Inflammatory macrophage treated with lipopolysaccharide for 4 hours (primary cell): ENCODE results near the gene KLF11.
"Not testable (repeated sequence)": the region's sequence is repeated elsewhere in the genome, so short reads cannot be mapped to it uniquely, and the experiment has no call there.

Experiments used
- DNase-seq: peaks from one replicate; pipeline ENCODE4 v3.0.0-alpha.2; 2020

Gene KLF11

DNA sequence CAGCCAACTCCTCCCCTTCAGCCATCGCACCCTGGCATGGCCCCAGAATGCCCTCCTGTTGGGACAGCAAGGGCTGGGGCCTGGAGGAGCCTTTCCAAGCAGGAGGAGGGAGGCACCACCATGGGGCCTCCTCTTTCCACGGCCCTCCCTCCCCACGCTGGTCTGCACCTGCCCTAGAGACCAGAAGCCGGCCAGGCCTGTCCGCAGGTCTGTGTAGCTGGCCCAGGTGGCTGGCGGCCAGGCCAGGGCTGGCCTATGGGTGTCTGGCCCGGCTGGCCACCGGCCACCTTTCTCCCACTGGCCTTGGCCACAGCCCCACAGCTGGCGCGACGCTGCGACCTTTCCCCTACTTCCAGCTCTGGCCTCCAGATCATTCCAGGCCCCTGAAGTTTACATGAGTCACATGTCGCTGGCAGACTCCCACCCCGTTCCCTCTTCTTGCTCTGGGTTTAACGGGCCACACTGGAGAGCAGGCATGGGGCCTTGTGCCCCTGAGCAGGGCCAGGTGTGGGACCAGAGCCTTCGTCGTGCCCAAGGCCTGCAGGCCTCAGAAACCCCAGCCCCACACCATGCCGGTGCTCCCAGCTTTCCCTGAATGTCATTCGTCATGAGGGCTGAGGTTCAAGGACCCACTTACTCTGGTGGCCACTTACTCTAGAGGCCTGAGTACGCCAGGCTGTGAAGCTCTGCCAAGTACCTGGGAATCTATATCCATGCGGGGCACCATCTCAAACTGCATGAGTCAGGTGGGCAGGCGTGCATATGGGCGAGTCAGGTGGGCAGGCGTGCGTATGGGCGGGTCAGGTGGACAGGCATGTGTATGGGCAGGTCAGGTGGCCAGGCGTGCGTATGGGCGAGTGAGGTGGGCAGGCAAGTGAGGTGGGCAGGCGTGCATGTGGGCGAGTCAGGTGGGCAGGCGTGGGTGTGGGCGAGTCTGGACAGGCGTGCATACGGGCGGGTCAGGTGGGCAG is 33.3 kb upstream of the KLF11 start:
- no peak for DNase-seq

DNA sequence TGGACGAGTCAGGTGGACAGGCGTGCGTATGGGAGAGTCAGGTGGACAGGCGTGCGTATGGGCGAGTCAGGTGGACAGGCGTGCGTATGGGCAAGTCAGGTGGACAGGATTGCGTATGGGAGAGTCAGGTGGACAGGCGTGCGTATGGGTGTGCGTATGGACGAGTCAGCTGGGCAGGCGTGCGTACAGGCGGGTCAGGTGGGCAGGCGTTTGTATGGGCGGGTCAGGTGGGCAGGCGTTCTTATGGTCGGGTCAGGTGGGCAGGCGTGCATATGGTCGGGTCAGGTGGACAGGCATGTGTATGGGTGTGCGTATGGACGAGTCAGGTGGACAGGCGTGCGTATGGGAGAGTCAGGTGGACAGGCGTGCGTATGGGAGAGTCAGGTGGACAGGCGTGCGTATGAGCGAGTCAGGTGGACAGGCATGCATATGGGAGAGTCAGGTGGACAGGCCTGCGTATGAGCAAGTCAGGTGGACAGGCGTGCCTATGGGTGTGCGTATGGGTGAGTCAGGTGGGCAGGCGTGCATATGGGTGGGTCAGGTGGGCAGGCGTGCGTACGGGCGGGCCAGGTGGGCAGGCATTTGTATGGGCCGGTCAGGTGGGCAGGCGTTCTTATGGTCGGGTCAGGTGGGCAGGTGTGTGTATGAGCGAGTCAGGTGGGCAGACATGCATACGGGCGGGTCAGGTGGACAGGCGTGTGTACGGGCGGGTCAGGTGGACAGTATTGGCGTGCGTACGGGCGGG is 32.3 kb upstream of the KLF11 start:
- not testable (repeated sequence) for DNase-seq

DNA sequence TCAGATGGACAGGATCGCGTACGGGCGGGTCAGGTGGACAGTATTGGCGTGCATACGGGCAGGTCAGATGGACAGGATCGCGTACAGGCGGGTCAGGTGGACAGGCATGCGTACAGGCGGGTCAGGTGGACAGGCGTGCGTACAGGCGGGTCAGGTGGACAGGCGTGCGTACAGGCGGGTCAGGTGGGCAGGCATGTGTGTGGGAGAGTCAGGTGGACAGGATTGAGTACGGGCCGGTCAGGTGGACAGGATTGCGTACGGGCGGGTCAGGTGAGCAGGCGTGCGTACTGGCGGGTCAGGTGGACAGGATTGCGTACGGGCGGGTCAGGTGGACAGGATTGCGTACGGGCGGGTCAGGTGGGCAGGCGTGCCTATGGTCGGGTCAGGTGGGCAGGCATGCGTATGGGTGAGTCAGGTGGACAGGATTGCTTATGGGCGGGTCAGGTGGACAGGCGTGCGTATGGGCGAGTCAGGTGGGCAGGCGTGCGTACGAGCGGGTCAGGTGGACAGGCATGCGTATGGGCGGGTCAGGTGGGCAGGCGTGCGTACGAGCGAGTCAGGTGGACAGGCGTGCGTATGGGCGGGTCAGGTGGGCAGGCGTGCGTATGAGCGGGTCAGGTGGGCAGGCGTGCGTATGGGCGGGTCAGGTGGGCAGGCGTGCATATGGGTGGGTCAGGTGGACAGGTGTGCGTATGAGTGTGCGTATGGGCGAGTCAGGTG is 31.6 kb upstream of the KLF11 start:
- not testable (repeated sequence) for DNase-seq

DNA sequence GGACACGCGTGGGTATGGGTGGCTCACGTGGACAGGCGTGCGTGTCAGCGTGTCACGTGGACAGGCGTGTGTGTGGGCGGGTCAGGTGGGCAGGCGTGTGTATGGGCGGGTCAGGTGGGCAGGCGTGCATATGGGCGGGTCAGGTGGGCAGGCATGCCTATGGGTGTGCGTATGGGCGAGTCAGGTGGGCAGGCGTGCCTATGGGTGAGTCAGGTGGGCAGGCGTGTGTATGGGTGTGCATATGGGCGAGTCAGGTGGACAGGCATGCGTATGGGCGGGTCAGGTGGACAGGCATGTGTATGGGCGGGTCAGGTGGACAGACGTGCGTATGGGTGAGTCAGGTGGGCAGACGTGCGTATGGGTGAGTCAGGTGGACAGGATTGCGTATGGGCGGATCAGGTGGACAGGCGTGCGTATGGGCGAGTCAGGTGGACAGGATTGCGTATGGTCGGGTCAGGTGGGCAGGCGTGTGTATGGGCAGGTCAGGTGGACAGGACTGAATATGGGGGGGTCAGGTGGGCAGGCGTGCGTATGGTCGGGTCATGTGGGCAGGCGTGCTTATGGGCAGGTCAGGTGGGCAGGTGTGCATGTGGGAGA is 30.9 kb upstream of the KLF11 start:
- DNase-seq: not testable (repeated sequence)

DNA sequence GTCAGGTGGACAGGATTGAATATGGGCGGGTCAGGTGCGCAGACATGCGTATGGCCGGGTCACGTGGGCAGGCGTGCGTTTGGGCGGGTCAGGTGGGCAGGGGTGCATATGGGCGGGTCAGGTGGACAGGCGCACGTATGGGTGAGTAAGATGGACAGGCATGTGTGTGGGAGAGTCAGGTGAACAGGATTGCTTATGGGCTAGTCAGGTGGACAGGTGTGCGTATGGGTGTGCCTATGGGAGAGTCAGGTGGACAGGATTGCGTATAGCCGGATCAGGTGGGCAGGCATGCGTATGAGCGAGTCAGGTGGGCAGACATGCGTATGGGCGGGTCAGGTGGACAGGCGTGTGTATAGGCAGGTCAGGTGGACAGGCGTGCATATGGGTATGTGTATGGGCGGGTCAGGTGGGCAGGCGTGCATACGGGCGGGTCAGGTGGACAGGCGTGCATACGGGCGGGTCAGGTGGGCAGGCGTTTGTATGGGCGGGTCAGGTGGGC is 30.3 kb upstream of the KLF11 start:
- no peak for DNase-seq

DNA sequence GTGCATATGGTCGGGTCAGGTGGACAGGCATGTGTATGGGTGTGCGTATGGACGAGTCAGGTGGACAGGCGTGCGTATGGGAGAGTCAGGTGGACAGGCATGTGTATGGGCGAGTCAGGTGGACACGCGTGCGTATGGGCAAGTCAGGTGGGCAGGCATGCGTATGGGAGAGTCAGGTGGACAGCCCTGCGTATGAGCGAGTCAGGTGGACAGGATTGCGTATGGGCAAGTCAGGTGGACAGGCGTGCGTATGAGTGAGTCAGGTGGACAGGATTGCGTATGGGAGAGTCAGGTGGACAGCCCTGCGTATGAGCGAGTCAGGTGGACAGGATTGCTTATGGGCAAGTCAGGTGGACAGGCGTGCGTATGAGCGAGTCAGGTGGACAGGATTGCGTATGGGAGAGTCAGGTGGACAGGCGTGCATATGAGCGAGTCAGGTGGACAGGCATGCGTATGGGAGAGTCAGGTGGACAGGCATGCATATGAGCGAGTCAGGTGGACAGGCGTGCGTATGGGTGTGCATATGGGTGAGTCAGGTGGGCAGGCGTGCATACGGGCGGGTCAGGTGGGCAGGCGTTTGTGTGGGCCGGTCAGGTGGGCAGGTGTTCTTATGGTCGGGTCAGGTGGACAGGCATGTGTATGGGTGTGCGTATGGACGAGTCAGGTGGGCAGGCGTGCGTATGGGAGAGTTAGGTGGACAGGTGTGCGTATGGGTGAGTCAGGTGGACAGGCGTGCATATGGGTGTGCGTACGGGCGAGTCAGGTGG is 29.5 kb upstream of the KLF11 start:
- DNase-seq: not testable (repeated sequence)

DNA sequence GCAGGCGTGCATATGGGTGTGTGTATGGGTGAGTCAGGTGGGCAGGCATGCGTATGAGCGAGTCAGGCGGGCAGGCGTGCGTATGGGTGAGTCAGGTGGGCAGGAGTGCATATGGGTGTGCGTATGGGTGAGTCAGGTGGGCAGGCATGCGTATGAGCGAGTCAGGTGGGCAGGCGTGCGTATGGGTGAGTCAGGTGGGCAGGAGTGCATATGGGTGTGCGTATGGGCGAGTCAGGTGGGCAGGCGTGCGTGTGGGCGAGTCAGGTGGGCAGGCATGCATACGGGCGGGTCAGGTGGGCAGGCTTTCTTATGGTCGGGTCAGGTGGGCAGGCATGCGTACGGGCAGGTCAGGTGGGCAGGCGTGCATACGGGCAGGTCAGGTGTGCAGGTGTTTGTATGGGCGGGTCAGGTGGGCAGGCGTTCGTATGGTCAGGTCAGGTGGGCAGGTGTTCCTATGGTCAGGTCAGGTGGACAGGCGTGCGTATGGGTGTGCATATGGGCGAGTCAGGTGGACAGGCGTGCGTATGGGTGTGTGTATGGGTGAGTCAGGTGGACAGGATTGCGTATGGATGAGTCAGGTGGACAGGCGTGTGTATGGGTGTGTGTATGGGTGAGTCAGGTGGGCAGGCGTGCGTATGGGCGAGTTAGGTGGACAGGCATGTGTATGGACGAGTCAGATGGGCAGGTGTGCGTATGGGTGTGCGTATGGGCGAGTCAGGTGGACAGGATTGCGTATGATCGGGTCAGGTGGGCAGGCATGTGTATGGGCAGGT is 28.7 kb upstream of the KLF11 start:
- DNase-seq: no peak

DNA sequence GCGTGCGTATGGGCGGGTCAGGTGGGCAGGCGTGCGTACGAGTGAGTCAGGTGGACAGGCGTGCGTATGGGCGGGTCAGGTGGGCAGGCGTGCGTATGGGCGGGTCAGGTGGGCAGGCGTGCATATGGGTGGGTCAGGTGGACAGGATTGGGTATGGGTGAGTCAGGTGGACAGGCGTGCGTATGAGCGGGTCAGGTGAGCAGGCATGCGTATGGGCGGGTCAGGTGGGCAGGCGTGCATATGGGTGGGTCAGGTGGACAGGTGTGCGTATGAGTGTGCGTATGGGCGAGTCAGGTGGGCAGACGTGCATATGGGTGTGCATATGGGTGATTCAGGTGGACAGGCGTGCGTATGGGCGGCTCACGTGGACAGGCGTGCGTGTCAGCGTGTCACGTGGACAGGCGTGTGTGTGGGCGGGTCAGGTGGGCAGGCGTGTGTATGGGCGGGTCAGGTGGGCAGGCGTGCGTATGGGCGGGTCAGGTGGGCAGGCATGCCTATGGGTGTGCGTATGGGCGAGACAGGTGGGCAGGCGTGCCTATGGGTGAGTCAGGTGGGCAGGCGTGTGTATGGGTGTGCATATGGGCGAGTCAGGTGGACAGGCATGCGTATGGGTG is 27.9 kb upstream of the KLF11 start:
- DNase-seq: not testable (repeated sequence)

DNA sequence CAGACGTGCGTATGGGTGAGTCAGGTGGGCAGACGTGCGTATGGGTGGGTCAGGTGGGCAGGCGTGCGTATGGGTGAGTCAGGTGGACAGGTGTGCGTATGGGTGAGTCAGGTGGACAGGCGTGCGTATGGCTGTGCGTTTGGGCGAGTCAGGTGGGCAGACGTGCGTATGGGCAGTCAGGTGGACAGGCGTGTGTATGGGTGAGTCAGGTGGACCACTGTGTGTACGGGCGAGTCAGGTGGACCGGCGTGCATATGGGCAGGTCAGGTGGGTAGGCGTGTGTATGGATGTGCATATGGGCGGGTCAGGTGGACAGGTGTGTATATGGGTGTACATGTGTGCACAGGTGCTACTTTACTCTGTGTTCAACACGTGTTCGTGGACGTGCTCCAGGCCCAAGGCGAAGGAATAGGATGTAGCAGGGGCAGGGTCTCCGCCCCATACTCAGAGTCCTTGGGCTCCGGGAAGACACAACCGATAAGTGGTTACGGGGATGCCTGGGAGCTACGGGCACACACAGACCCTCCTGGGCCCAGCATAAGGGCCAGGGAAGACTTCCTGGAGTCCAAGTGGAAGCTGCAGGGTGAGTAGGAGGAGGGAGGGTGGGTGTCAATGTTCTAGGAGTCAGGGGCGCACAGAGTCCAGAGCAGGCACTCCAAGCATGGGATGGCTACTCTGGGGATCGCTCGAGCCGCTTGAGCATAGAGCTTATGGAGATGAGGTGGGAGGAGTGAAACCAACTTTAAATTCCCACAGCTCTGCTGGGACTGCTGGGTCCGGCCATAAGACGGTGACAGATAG is 27.1 kb upstream of the KLF11 start:
- no peak for DNase-seq

DNA sequence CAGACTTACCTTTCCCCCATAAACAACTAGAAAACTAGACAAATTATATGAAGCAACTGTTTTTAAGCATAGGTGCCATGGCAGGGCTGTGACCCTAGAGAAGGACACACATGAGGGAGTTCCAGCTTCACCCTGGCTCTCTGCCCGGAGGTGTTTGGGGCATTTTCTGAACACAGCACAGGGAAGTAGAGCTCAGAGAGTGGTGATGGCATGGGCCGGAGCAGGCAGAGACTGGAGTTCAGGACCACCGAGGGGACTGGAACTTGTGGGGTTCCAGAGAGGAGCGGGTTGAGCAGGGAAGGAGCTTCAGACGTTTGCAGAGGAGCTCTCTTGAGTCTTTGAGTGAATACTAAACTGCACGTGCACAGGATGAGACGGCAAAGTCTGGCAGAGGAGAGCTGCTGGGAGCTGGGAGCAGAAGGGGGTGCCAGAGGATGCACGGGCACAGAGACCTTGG is 26.5 kb upstream of the KLF11 start:
- no peak for DNase-seq

DNA sequence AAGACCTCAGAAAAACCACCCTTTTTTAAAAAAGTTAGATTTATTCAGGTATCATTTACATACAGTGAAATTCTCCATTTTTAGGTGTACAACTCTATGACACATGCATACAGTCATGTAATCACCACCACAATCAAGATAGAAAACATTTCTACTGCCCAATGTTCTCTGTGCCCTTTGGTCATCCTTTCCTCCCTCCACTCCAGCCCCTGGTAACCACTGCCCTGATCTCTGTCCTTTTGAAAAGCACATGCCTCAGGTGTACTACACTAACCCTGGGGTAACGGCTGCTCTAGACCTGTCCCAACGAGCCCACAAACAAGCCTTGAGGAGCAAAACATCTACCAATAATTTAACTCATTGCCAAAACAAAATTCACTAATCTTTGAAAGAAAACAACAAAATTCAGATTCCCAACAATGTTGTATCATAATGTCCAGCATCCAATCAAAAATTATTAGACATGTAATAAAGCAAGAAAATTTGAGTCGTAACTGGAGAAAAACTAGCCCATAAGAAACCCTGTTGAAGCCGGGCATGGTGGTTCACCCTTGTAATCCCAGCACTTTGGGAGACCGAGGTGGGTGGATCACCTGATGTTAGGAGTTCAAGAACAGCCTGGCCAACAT is 25.9 kb upstream of the KLF11 start:
- DNase-seq: no peak

DNA sequence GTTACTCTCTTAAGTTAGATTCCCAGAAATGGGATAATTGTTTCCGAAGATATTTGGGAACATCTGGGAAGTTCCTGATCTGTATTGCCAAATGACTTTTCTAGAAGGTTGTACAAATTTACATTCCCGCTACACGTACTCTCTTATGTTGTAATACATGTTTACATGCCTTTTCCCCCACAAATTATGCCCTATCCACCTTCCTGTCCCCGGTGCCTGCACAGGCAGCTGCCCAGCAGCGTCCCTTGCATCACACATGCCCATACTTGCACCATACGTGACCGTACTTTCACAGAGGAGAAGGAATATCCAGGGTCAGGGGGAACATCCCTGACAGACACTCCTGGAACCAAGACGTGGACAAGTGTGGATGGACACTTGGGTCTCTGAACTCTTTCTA is 24.2 kb upstream of the KLF11 start:
- DNase-seq: peak; percentile 50

DNA sequence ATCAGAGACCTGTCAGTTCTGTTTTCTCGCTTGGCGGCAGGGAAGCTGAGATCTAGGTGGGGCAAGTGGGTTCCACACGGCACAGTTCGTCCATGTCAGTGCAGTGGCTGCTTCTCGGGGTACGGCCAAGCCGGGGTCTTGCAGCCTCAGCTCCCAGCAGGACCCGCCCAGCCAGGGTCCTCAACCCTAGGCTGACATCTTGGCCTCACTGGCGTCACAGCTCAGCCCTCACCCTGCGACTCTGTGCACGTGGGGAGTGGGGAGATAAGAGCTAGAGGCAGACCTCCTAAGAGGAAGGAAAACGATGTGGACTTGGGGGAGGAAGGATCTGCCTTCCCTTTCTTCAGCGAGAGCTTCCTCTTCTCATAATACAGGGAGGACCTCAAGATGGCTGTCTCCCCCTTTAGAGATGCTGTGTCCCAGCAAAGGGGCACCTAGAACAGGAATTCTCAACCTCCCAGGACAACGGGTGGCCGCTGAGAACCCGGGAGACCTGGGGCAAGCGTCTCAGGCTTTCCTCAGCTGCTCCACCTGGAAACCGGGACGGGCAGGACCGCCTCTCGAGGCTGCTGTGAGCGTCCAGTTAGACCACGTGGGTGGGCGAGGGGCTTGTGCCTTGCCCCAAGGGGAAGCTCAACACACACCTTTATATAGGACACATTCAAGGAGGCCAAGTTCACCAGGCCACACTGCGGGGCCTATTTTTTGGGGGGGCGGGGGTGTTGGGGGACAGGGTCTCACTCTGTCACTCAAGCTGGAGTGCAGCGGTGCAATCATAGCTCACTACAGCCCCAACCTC is 23.5 kb upstream of the KLF11 start:
- DNase-seq: peak; percentile 53

DNA sequence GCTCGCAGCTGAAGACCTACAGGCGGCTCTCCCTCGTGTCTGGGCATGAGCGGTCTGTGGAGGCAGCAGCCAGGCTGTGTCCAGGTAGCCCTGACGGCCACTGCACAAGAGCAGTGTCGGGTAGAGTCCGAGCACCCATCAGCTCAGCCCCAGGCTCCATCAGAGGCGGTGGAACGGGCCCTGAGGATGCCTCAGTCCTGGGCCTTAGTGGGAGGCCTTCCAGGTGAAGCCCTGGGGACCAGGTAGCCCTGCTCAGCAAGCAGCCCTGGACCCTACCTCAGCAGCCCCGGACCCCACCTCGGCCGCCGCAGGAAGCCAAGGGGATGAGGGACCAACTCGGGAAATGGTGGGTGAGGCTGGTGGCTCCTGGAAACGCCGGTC is 21.3 kb upstream of the KLF11 start:
- no peak for DNase-seq

DNA sequence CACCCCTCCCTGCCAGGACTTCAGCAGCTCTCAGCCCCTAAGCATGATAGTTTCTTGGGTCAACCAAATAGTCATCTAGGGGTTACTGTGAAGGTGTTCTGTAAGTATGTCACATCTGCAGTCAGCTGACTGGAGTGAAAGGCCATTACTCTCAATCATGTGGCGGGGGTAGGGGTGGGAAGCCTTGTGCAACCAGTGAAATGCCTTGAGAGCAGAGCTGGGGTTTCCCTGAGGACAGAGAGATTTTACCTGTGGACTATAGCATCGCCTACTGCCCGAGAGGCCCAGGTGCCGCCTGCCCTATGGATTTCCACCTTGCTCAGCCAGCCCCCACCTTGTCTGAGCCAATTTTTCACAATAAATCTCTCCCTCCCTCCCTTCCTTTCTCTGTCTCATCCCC is 20.9 kb upstream of the KLF11 start:
- peak; percentile 32 for DNase-seq

DNA sequence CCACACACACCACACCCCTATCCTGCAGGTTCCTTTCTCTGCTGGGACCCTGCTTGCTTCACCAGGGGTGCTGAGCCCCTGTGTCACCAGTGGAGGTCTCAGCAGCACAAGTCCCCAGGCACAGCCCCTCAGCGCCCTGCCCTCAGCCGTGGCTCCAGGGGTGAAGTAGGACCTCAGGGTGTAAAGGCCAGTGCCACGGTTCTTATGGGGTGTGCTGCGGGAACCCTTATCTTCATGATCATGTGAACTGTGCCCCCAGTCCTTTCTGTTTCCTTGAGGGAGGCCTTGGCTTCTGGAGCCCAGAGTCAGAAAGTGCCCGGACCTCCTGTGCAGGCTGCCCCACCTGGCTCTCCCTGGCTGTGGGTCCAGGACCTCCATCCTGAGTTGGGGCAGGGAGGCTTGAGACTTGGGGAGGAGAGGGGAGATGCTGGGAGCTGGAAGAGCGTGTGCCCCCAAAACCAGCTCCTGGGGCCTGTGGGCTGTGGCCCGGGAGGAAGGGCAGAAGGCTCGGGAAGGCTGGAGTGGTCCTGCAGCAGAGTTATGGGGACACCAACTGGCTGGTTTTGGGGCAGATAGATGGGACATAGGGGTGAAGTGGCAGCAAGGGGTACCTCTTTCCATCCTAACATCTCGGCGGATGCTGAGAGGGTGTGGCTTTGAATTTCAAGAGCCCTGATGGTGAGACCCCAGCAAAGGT is 20.2 kb upstream of the KLF11 start:
- no peak for DNase-seq

DNA sequence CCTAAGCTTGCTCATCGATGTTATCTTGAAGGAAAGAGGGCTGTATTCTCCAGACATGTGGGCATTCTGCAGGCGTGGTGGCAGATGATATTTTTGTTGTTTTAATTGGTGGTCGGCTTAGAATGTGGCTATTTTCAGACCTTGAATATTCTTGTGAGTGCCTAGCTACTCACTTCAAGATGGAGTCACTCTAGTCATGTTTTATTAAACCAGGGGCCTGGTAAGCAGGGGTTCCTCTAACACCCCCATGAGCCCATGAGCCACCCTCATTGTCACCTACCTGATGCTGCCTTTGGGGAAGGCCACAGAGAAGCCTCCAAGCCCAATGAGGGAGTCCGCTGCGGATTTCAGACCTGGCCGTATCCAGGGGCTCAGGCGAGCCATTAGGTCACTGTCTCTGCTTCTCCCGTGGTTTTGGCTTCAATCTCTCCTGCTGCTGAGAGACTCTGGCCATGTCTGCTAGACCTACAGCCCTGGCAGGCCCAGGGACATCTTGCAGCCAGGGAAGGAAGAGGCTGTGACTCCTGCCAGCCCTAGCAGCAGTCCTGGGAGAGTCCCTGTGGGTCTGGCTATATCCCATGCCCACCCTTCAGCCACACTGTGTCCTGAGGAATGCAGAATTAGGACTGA is 16.3 kb upstream of the KLF11 start:
- no peak for DNase-seq
